Thoracic aorta (tissue), 2 donors: ENCODE results near the gene ERI3. TPM values are rescaled to one million over a fixed set of nuclear protein-coding genes. Genes with fewer than 3 reads are reported as not detected.

Source experiments
- ATAC-seq: fragments of 150-250 bp; one replicate; pipeline ENCODE4 v1.8.0; 2017; ENCODE audit warnings: low read depth; ENCODE audit not compliant: insufficient number of reproducible peaks, low FRiP score
- DNase-seq: peaks from one replicate; pipeline ENCODE4 v3.0.0-alpha.2; 2020; ENCODE audit warnings: low spot score
- H3K27ac ChIP-seq, 2 donors: fragments of 200-600 bp; sonication (generic); 1 replicate in 1 of 2; 2 replicates in 1 of 2; pipeline ENCODE4 v1.5.1; 2016; ENCODE audit warnings: mild to moderate bottlenecking in 2 of 2, moderate library complexity in 2 of 2
- H3K27me3 ChIP-seq: fragments of 200-600 bp; sonication (generic); replicated peaks from 2 replicates; pipeline ENCODE4 v1.6.0; 2016; ENCODE audit warnings: mild to moderate bottlenecking; ENCODE audit not compliant: insufficient read depth
- H3K36me3 ChIP-seq: fragments of 200-600 bp; sonication (generic); one replicate; pipeline ENCODE4 v1.5.1; 2016
- H3K4me1 ChIP-seq, 2 donors: fragments of 200-600 bp; sonication (generic); 1 replicate in 1 of 2; 2 replicates in 1 of 2; pipeline versions ENCODE4 v1.5.1 to v1.6.0; 2016; ENCODE audit warnings: low read depth in 2 of 2, mild to moderate bottlenecking in 1 of 2; ENCODE audit not compliant: control insufficient read depth in 1 of 2
- H3K4me3 ChIP-seq: fragments of 200-600 bp; sonication (generic); 2 replicates; pipeline ENCODE4 v1.5.1; 2016; ENCODE audit warnings: mild to moderate bottlenecking
- H3K9me3 ChIP-seq: fragments of 200-600 bp; sonication (generic); 2 replicates; pipeline ENCODE4 v1.5.1; 2016
- total RNA-seq, 2 donors: library from RNA; depleted of rRNA; stranded (reverse); fragments of >200 nt; gene quantifications; one replicate each; pipeline versions ENCODE4 v1.1.0 to v1.2.3, GENCODE V29; 2016
- TF ChIP-seq, protein P1 (sequence below): fragments of 200-600 bp; sonication (generic); IDR thresholded peaks from one replicate; pipeline ENCODE4 v1.5.1; 2019; ENCODE audit warnings: antibody characterized with exemption

Gene ERI3
- total RNA-seq, 2 donors from 2014 or later = 41.5 to 96.3 TPM

GRCh38 chr1:44200336-44200735 is 154.7 kb downstream of the ERI3 start:
- TF ChIP-seq, protein P1, sequence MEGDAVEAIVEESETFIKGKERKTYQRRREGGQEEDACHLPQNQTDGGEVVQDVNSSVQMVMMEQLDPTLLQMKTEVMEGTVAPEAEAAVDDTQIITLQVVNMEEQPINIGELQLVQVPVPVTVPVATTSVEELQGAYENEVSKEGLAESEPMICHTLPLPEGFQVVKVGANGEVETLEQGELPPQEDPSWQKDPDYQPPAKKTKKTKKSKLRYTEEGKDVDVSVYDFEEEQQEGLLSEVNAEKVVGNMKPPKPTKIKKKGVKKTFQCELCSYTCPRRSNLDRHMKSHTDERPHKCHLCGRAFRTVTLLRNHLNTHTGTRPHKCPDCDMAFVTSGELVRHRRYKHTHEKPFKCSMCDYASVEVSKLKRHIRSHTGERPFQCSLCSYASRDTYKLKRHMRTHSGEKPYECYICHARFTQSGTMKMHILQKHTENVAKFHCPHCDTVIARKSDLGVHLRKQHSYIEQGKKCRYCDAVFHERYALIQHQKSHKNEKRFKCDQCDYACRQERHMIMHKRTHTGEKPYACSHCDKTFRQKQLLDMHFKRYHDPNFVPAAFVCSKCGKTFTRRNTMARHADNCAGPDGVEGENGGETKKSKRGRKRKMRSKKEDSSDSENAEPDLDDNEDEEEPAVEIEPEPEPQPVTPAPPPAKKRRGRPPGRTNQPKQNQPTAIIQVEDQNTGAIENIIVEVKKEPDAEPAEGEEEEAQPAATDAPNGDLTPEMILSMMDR = no peak
- Histone ChIP-seq H3K4me1 (no peaks in the 10 kb centered on the region), H3K4me3 (no peak overlapping the region), H3K36me3 (no peaks in the 10 kb centered on the region), H3K27me3 (no peaks in the 10 kb centered on the region), H3K27ac (no peak overlapping the region), H3K9me3 (no peaks in the 10 kb centered on the region)
- ATAC-seq (no peak), DNase-seq (no peak)

DNA sequence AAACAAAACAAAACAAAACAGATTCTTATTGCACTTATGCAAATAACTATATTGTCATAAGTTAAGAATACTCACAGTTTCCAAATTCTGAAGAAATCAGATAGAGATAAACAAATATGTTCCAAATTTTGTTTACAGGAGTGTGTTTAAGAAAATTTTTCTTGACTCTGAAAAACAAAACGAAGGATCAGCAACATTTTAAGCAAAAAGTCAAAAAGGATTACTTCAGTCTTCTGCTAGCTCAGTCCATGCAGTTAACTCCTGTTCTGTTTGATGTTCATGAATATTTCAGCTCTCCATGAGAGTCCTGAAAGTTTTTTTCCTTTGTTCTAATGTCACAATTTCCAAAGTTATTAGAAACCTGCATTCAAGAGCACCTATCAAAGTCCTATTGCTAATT is 180.4 kb downstream of the ERI3 start:
- H3K36me3 ChIP-seq = no peaks in the 10 kb centered on the region
- no peaks in the 10 kb centered on the region for H3K4me1 ChIP-seq
- no peaks in the 10 kb centered on the region for H3K9me3 ChIP-seq
- DNase-seq (no peak), ATAC-seq (no peak)
- TF ChIP-seq, protein P1 = no peak
- no peak overlapping the region for H3K27ac ChIP-seq
- H3K4me3 ChIP-seq = no peak overlapping the region
- no peaks in the 10 kb centered on the region for H3K27me3 ChIP-seq

Other genes starting within 250 kb of the ERI3 start
- under 1 TPM in 1 of 2 donors, not detected in 1; 0.92 TPM for gene KLF17, start 236.4 kb downstream of the ERI3 start, total RNA-seq
- not detected for gene KLF18, start 213.6 kb downstream of the ERI3 start, total RNA-seq
- 10 to 100 TPM; 40.2 to 68.0 TPM for gene DMAP1, start 141.8 kb downstream of the ERI3 start, total RNA-seq
- gene RNF220, start 50.0 kb upstream of the ERI3 start, total RNA-seq = 100 to 1,000 TPM; 121 to 125 TPM